ENCODE measurements around the gene NKX2-8. TPM values are rescaled to one million over a fixed set of nuclear protein-coding genes. Genes with fewer than 3 reads are reported as not detected.

NKX2-8 gene
- total RNA-seq, 1 donor from 2014 or later = not detected

DNA sequence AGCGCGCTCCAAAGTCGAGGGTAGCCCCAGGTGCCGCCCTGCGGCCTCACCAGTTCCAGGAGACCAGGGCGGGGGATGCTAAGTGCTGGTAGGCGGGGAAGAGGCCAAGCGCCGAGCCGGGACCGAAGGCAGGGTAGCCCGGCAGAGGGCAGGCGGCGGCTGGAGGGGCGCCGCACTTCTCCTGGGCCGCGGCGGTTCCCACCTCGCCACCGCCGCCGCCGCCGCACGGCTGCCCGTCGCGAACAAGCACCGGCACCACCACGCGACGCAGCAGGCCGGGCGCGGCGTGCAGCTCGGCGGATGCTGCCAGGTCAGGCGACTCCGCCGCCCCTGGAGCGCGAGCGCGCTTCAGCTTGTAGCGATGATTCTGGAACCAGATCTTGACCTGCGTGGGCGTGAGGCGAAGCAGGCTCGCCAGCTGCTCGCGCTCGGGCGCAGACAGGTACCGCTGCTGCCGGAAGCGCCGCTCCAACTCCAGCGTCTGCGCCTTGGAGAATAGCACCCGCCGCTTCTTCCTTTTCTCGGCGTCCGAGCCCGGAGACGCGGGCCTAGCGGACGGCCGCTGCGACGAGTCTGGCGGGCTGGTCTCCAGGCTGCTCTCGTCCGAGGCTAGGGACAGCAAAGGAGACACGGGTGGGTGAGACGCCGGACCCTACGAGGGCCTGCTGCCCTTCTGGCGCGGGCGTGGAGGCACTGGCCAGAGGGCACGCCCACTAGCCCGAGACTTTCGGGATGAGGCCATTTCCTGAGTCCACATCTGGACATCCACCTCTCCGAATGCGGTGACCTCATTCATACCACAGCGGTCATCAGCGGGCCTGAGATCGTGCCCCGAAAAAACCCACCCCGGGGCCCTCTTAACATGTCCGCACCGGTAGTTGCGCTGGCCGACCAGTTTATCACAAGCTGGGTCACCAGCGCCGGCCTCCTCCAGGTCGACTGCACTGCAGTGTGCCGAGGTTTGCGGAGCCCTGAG, 1.3 kb downstream of the NKX2-8 start:
- peak overlapping the region; percentile 50 for H3K4me3 ChIP-seq (ENCODE audit: insufficient read depth, low read depth, low read length)
- no peaks in the 10 kb centered on the region for H3K79me2 ChIP-seq (ENCODE audit: insufficient read depth, low read length)
- peak overlapping the region; percentile 77 for H2AFZ ChIP-seq (ENCODE audit: low read depth, low read length)
- DNase-seq (ENCODE audit: low read depth) (peak; percentile 35), FAIRE-seq (no peak)
- no peak overlapping the region for H3K27ac ChIP-seq (ENCODE audit: low read depth, low read length)
- no peak overlapping the region for H3K9ac ChIP-seq (ENCODE audit: low read length)
- no peaks in the 10 kb centered on the region for H3K4me1 Mint-ChIP-seq (ENCODE audit: low read depth, unreplicated experiment)
- H3K9me3 ChIP-seq (ENCODE audit: insufficient read depth, low read depth, low read length) = peaks cover 3% of the 10 kb centered on the region
- no peaks in the 10 kb centered on the region for H3K36me3 Mint-ChIP-seq (ENCODE audit: low read depth, unreplicated experiment)
- no peak overlapping the region for H3K27ac Mint-ChIP-seq (ENCODE audit: unreplicated experiment)
- peaks cover 71% of the 10 kb centered on the region for H3K27me3 Mint-ChIP-seq (ENCODE audit: low read depth, unreplicated experiment)
- H3K4me3 Mint-ChIP-seq (ENCODE audit: unreplicated experiment) = peak overlapping the region; percentile 69
- H3K9me3 Mint-ChIP-seq (ENCODE audit: unreplicated experiment) = peaks cover 2% of the 10 kb centered on the region
- TF ChIP-seq, protein P1, sequence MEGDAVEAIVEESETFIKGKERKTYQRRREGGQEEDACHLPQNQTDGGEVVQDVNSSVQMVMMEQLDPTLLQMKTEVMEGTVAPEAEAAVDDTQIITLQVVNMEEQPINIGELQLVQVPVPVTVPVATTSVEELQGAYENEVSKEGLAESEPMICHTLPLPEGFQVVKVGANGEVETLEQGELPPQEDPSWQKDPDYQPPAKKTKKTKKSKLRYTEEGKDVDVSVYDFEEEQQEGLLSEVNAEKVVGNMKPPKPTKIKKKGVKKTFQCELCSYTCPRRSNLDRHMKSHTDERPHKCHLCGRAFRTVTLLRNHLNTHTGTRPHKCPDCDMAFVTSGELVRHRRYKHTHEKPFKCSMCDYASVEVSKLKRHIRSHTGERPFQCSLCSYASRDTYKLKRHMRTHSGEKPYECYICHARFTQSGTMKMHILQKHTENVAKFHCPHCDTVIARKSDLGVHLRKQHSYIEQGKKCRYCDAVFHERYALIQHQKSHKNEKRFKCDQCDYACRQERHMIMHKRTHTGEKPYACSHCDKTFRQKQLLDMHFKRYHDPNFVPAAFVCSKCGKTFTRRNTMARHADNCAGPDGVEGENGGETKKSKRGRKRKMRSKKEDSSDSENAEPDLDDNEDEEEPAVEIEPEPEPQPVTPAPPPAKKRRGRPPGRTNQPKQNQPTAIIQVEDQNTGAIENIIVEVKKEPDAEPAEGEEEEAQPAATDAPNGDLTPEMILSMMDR (IDR thresholded peaks at IDR 0.05; ENCODE audit: insufficient read depth, low read depth, low read length) = no peak
- peak; percentile 16 for TF ChIP-seq EZH2 (IDR thresholded peaks at IDR 0.05; ENCODE audit: insufficient read depth, low read length)
- H4K20me1 ChIP-seq (ENCODE audit: insufficient read depth, low read length) = no peaks in the 10 kb centered on the region
- H3K27me3 ChIP-seq (ENCODE audit: insufficient read depth, low read length) = peaks cover 64% of the 10 kb centered on the region
- no peaks in the 10 kb centered on the region for H3K36me3 ChIP-seq (ENCODE audit: insufficient read depth, low read length)
- H3K4me2 ChIP-seq (ENCODE audit: low read length) = peak overlapping the region; percentile 87
- no peaks in the 10 kb centered on the region for H3K4me1 ChIP-seq (ENCODE audit: insufficient read depth, low read length)

DNA sequence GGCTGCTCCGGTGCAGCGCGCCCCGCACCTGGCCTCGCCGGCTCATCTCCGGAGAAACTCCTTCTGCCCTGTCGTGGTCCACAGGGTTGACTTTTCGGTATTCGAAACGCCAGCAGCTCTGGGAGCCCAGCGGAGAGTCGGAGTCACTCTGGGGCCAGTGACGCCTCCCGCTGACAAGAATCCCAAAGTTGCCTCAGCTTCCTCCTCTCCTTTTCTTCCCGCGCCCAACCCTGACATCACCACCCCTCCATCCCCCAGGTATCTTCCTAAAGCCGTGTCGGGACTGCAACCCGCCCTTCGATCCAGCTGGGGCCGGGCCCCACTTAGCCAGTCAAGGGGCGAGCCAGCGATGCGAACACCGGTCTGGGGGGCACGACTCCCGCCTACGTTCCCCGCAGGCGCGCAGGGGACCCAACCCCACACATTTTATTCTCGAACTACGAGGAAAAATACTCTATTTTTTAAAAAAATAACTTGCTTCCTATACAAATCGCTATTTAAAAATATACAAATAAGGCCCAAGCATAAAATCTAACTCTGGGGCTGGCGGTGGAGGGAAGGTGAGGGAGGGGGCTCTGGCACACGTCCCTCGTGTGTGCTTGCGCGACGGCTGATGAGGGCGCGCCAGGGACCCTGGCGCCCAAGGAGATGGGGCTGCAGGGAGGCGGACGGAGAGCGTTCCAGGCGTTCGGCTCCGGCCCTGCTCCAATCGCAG, 2.1 kb downstream of the NKX2-8 start:
- no peaks in the 10 kb centered on the region for H3K36me3 ChIP-seq (ENCODE audit: insufficient read depth, low read length)
- H3K27me3 Mint-ChIP-seq (ENCODE audit: low read depth, unreplicated experiment) = peaks cover 64% of the 10 kb centered on the region
- H3K4me3 Mint-ChIP-seq (ENCODE audit: unreplicated experiment) = no peak overlapping the region
- no peak overlapping the region for H3K27ac ChIP-seq (ENCODE audit: low read depth, low read length)
- peaks cover under 1% of the 10 kb centered on the region for H3K9me3 Mint-ChIP-seq (ENCODE audit: unreplicated experiment)
- peak overlapping the region; percentile 77 for H2AFZ ChIP-seq (ENCODE audit: low read depth, low read length)
- no peak overlapping the region for H3K4me3 ChIP-seq (ENCODE audit: insufficient read depth, low read depth, low read length)
- peaks cover 3% of the 10 kb centered on the region for H3K9me3 ChIP-seq (ENCODE audit: insufficient read depth, low read depth, low read length)
- FAIRE-seq (no peak), DNase-seq (ENCODE audit: low read depth) (no peak)
- H3K4me1 ChIP-seq (ENCODE audit: insufficient read depth, low read length) = no peaks in the 10 kb centered on the region
- no peaks in the 10 kb centered on the region for H3K79me2 ChIP-seq (ENCODE audit: insufficient read depth, low read length)
- no peaks in the 10 kb centered on the region for H3K36me3 Mint-ChIP-seq (ENCODE audit: low read depth, unreplicated experiment)
- peak overlapping the region; percentile 87 for H3K4me2 ChIP-seq (ENCODE audit: low read length)
- no peak overlapping the region for H3K27ac Mint-ChIP-seq (ENCODE audit: unreplicated experiment)
- no peaks in the 10 kb centered on the region for H4K20me1 ChIP-seq (ENCODE audit: insufficient read depth, low read length)
- TF ChIP-seq, protein P1 (IDR thresholded peaks at IDR 0.05; ENCODE audit: insufficient read depth, low read depth, low read length) = no peak
- TF ChIP-seq EZH2 (IDR thresholded peaks at IDR 0.05; ENCODE audit: insufficient read depth, low read length) = peak; percentile 65
- H3K9ac ChIP-seq (ENCODE audit: low read length) = no peak overlapping the region
- H3K4me1 Mint-ChIP-seq (ENCODE audit: low read depth, unreplicated experiment) = no peaks in the 10 kb centered on the region
- peaks cover 63% of the 10 kb centered on the region for H3K27me3 ChIP-seq (ENCODE audit: insufficient read depth, low read length)

All from astrocyte (in vitro differentiated cells and primary cell).